Nephron (organoid): ENCODE data around the gene FRA10AC1.

Experiments used
- H3K27ac Mint-ChIP-seq, 3 experiments: 2 replicates each; pipeline ENCODE4 v1.8.0; 2020; ENCODE audit warnings: mixed read lengths in 3 of 3, mild to moderate bottlenecking in 2 of 3, moderate library complexity in 1 of 3
- H3K27me3 Mint-ChIP-seq: 2 replicates; pipeline ENCODE4 v1.8.0; 2021; ENCODE audit warnings: low read depth, mild to moderate bottlenecking, moderate library complexity, mixed read lengths
- H3K36me3 Mint-ChIP-seq: 2 replicates; pipeline ENCODE4 v1.8.0; 2020; ENCODE audit warnings: low read depth, mixed read lengths
- H3K4me1 Mint-ChIP-seq: 2 replicates; pipeline ENCODE4 v1.8.0; 2020; ENCODE audit warnings: mixed read lengths
- H3K4me3 Mint-ChIP-seq, 3 experiments: 2 replicates each; pipeline ENCODE4 v1.8.0; 2020; ENCODE audit warnings: mild to moderate bottlenecking in 3 of 3, mixed read lengths in 3 of 3, moderate library complexity in 2 of 3
- H3K9me3 Mint-ChIP-seq: 2 replicates; pipeline ENCODE4 v1.8.0; 2020; ENCODE audit warnings: mixed read lengths
- CTCF ChIP-seq, 3 experiments: fragments of 200-600 bp; sonication (generic); IDR thresholded peaks; one replicate each; pipeline ENCODE4 v1.5.0; 2021; ENCODE audit warnings: antibody characterized with exemption in 3 of 3; ENCODE audit not compliant: unreplicated experiment in 3 of 3

The FRA10AC1 gene

GRCh38 chr10:93628858-93629257, 73.5 kb downstream of the FRA10AC1 start:
- Mint-ChIP-seq H3K27ac (no peak overlapping the region), H3K4me1 (no peaks in the 10 kb centered on the region), H3K9me3 (peaks cover 2% of the 10 kb centered on the region), H3K4me3 (no peak overlapping the region), H3K36me3 (no peaks in the 10 kb centered on the region), H3K27me3 (peaks cover 5% of the 10 kb centered on the region)
- TF ChIP-seq CTCF (IDR thresholded peaks at IDR 0.05; ENCODE audit: unreplicated experiment in 3 of 3) = no peak

- Mint-ChIP-seq H3K9me3 (no peaks in the 10 kb centered on the region), H3K4me1 (no peaks in the 10 kb centered on the region), H3K36me3 (no peaks in the 10 kb centered on the region), H3K4me3 (no peak overlapping the region), H3K27me3 (no peaks in the 10 kb centered on the region), H3K27ac (no peak overlapping the region)
- TF ChIP-seq CTCF (IDR thresholded peaks at IDR 0.05; ENCODE audit: unreplicated experiment in 3 of 3) = no peak
Measured at GRCh38 chr10:93622942-93623341, 79.5 kb downstream of the FRA10AC1 start.

GRCh38 chr10:93620925-93621324, 81.5 kb downstream of the FRA10AC1 start:
- H3K4me1 Mint-ChIP-seq = no peaks in the 10 kb centered on the region
- no peaks in the 10 kb centered on the region for H3K27me3 Mint-ChIP-seq
- H3K27ac Mint-ChIP-seq = no peak overlapping the region
- no peaks in the 10 kb centered on the region for H3K36me3 Mint-ChIP-seq
- H3K4me3 Mint-ChIP-seq = no peak overlapping the region
- H3K9me3 Mint-ChIP-seq = no peaks in the 10 kb centered on the region
- TF ChIP-seq CTCF (IDR thresholded peaks at IDR 0.05; ENCODE audit: unreplicated experiment in 3 of 3) = no peak
